SU-DHL-6 (cell line): Measurements from ENCODE around the gene MOV10L1.

Source experiments
- CTCF ChIP-seq: fragments of 200-600 bp; sonication (generic); IDR thresholded peaks from one replicate; pipeline ENCODE4 v1.5.1; 2017; ENCODE audit warnings: antibody characterized with exemption, mild to moderate bottlenecking, low read length, moderate library complexity; ENCODE audit not compliant: insufficient read depth, poor library complexity, severe bottlenecking
- EZH2phosphoT487 ChIP-seq: fragments of 200-600 bp; sonication (generic), shearing (Covaris generic); conservative IDR thresholded peaks from 2 replicates; pipeline ENCODE4 v1.6.1; 2018; ENCODE audit warnings: mild to moderate bottlenecking, antibody characterized with exemption, low read length, moderate library complexity, mixed read lengths

- no peak for TF ChIP-seq CTCF
- TF ChIP-seq EZH2phosphoT487, result no peak
These were observed 99.5 kb downstream of the MOV10L1 start for GRCh38 chr22:50189184-50189848.
